CD4-positive, alpha-beta T cell treated with Interleukin-17A for 4 hours (primary cell): ENCODE measurements around the gene SLC11A1.

Source experiments
- DNase-seq: peaks from one replicate; pipeline ENCODE4 v3.0.0-alpha.2; 2020; ENCODE audit warnings: mixed read lengths

The SLC11A1 gene

DNA sequence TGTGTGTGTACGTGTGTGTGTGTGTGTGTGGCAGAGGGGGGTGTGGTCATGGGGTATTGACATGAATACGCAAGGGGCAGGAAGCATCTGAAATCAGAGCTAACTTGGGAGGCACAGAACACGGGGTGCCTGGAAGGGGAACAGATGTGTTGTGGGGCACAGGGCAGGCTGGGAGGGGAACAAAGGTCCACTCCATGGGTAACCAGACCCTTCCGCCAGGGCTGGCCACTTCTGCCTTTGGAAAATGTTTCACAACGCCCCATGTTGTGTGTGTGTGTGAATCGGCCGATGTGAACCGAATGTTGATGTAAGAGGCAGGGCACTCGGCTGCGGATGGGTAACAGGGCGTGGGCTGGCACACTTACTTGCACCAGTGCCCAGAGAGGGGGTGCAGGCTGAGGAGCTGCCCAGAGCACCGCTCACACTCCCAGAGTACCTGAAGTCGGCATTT is at the start of gene SLC11A1:
Gene SLC11A1, plus strand, starts transcription at position 358 of the 451 bp plus-strand sequence. CDS start 96 bp downstream, outside the sequence.
- DNase-seq, result no peak

- DNase-seq, result no peak
Measured at GRCh38 chr2:218332288-218332687, 49.8 kb upstream of the SLC11A1 start.

- no peak for DNase-seq
Measured at GRCh38 chr2:218332920-218333645, 49.0 kb upstream of the SLC11A1 start.

- DNase-seq, result no peak
Measured at GRCh38 chr2:218334531-218334930, 47.5 kb upstream of the SLC11A1 start.

GRCh38 chr2:218340656-218341055 is 41.4 kb upstream of the SLC11A1 start:
- no peak for DNase-seq

DNA sequence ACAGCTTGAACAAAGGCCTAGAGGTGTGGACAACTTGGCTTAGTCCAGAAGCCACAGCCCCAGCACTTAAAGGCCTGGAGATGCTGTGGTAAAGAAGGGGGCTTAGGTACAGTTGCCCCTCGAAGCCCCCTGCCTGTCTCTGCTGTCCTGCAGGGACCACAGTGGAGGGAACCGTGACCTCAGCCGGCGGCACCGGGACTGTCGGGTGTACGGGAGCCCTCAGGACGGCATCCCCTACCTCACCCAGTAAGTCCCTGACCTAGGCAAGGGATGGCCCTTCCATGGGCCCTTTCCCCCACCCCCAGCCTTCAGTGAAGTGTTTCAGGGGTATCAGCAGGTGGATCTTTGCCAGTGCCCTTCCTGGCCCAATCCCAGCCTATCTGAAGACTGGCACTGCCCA is 40.7 kb upstream of the SLC11A1 start:
- DNase-seq, result no peak

- no peak for DNase-seq
Measured at GRCh38 chr2:218342837-218343236, 39.2 kb upstream of the SLC11A1 start.

- no peak for DNase-seq
Measured at GRCh38 chr2:218343591-218343990, 38.5 kb upstream of the SLC11A1 start.

DNA sequence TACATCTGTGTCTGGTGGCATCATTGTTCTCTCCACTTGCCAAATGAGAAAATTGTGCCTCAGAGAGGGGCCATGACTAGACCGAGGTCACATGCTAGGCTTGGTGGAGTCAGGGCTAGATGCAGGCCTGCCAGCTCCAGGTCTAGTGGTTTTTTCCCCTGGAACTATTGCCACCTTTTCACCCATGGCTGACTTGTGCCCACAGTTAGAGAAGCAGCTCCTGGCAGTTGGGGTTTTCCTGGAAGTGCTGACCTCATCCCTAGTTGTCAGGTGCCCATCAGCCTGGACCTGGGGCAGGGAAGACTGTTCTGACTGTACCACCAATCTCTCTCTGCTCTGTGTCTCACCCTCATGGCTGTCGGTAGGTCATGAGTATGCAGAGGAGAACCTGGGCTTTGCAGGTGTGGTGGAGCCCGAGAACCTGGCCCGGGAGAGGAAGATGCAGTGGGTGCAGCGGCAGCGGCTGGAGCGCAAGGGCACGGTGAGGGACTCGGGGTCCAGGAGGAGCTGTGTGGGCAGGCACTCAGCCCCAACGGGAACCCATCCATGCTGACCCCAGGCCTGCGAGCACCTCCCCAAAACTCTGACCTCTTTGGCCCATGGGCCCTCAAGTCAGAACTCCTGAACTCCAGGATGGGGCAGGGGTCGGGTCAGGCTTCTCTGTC is 37.9 kb upstream of the SLC11A1 start:
- no peak for DNase-seq

GRCh38 chr2:218344755-218345417 is 37.2 kb upstream of the SLC11A1 start:
- DNase-seq, result no peak

DNA sequence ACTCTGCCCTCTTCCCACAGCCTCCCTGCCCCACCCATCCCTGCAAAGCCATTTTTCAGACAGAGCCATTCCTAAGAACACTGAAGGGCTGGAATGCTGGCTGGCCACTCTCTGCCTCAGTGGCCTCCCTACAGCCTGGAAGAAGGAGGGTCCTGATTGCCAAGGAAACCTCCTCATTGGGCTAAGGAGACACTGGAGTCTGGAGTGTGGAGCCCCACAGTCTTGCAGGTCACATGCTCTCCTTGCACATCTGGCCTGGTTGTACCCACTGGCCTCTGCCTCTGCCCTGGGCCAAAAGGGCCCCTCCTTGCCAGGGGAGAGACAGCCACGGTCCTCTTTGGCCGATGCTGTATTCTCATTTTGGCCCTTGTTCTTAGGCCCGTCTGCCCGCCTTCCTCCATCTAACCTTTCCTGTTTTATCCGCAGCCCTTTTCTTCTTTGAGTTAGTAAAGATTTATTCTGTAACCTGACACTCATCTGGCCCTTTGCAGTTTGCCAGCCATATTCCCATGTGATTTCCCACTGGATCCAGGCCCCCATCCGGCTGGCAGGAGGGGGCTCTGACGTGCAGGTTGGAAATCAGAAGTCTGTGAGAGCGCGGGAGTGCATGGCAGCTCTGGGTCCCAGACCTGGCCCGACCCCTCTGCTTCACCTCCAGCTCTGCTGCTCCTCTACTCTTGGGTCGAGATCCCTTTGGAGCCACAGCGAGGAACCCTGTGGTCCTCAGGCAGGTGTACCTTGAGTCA is 36.4 kb upstream of the SLC11A1 start:
- DNase-seq, result no peak

GRCh38 chr2:218347172-218347571 is 34.9 kb upstream of the SLC11A1 start:
- DNase-seq, result no peak

GRCh38 chr2:218354045-218354444 is 28.0 kb upstream of the SLC11A1 start:
- no peak for DNase-seq

- DNase-seq, result no peak
Measured at GRCh38 chr2:218354850-218355443, 27.1 kb upstream of the SLC11A1 start.

- DNase-seq, result no peak
Measured at GRCh38 chr2:218357236-218358177, 24.6 kb upstream of the SLC11A1 start.

- no peak for DNase-seq
Measured at GRCh38 chr2:218360453-218360852, 21.6 kb upstream of the SLC11A1 start.

GRCh38 chr2:218362606-218363005 is 19.5 kb upstream of the SLC11A1 start:
- no peak for DNase-seq

- DNase-seq, result no peak
Measured at GRCh38 chr2:218363736-218364135, 18.3 kb upstream of the SLC11A1 start.

- DNase-seq, result no peak
Measured at GRCh38 chr2:218364196-218364595, 17.9 kb upstream of the SLC11A1 start.

GRCh38 chr2:218366621-218367414 is 15.3 kb upstream of the SLC11A1 start:
- no peak for DNase-seq
